PC-9 (cell line): ENCODE results near the gene ARHGEF33.

ENCODE experiments used
- CTCF ChIP-seq: fragments of 200-600 bp; sonication (generic); conservative IDR thresholded peaks from 2 replicates; pipeline ENCODE4 v1.6.1; 2017; ENCODE audit warnings: mixed run types, antibody characterized with exemption, mild to moderate bottlenecking, moderate library complexity
- EZH2 ChIP-seq: fragments of 200-600 bp; sonication (generic); IDR thresholded peaks from 2 replicates; pipeline ENCODE4 v1.8.0; 2017; ENCODE audit warnings: antibody characterized with exemption, low read depth

GRCh38 chr2:38907242-38907641, 17.6 kb downstream of the ARHGEF33 start:
- TF ChIP-seq CTCF (no peak), EZH2 (no peak)
